Prostate gland (tissue), 2 donors: ENCODE measurements around the gene SCAMP1.

Experiments used
- POLR2AphosphoS5 ChIP-seq: sonication (generic); formaldehyde crosslinking; IDR thresholded peaks from one replicate; pipeline ENCODE4 v1.6.1; 2017; ENCODE audit warnings: antibody characterized with exemption
- TF ChIP-seq, protein P1 (sequence below), 4 experiments: fragments of 200-600 bp in 2 of 4; fragments of 450-650 bp in 2 of 4; sonication (generic) in 2 of 4; IDR thresholded peaks; 1 replicate in 3 of 4; 2 replicates in 1 of 4; pipeline ENCODE4 v1.5.1; 2016 to 2019; ENCODE audit warnings: antibody characterized with exemption in 4 of 4, mild to moderate bottlenecking in 2 of 4, moderate library complexity in 2 of 4

DNA sequence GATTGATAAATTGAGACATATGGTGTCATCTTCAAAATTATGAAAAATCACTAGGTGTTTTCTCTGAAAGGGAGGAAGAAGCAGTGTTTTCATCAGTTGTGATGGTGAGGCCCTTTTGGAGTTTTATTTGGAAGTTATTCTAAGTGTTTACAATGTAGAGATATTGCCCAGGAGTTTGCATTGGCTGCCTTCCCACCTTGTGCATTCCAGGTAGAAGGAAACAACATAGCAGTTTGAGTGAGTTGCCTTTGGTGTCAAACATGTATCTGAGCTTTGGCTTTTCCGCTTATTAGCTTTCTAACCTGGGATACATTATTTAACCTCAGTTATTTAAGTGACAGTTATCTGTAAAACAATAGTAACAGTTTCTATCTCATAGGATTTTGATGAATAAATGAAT lies 122.5 kb downstream of the SCAMP1 start:
- TF ChIP-seq POLR2AphosphoS5: no peak
- TF ChIP-seq, protein P1, sequence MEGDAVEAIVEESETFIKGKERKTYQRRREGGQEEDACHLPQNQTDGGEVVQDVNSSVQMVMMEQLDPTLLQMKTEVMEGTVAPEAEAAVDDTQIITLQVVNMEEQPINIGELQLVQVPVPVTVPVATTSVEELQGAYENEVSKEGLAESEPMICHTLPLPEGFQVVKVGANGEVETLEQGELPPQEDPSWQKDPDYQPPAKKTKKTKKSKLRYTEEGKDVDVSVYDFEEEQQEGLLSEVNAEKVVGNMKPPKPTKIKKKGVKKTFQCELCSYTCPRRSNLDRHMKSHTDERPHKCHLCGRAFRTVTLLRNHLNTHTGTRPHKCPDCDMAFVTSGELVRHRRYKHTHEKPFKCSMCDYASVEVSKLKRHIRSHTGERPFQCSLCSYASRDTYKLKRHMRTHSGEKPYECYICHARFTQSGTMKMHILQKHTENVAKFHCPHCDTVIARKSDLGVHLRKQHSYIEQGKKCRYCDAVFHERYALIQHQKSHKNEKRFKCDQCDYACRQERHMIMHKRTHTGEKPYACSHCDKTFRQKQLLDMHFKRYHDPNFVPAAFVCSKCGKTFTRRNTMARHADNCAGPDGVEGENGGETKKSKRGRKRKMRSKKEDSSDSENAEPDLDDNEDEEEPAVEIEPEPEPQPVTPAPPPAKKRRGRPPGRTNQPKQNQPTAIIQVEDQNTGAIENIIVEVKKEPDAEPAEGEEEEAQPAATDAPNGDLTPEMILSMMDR (IDR thresholded peaks at IDR 0.05): no peak
